ENCODE measurements around the gene CD3E. TPM values are rescaled to one million over a fixed set of nuclear protein-coding genes. Genes with fewer than 3 reads are reported as not detected.
A peak's percentile ranks its signal among the peaks of the same experiment; 100 is the strongest.

CD3E gene
- total RNA-seq = 100 to 1,000 TPM; 515 to 530 TPM

DNA sequence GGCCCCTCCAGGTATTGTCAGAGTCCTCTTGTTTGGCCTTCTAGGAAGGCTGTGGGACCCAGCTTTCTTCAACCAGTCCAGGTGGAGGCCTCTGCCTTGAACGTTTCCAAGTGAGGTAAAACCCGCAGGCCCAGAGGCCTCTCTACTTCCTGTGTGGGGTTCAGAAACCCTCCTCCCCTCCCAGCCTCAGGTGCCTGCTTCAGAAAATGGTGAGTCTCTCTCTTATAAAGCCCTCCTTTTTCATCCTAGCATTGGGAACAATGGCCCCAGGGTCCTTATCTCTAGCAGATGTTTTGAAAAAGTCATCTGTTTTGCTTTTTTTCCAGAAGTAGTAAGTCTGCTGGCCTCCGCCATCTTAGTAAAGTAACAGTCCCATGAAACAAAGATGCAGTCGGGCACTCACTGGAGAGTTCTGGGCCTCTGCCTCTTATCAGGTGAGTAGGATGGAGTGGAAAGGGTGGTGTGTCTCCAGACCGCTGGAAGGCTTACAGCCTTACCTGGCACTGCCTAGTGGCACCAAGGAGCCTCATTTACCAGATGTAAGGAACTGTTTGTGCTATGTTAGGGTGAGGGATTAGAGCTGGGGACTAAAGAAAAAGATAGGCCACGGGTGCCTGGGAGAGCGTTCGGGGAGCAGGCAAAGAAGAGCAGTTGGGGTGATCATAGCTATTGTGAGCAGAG is at the start of gene CD3E:
CD3E (plus strand) TSS at position 163 of the 681 bp plus-strand sequence; CDS start at position 386, 223 bp downstream.
- peaks cover 48% of the 10 kb centered on the region for H3K36me3 Mint-ChIP-seq (ENCODE audit: low read depth)
- no peaks in the 10 kb centered on the region for H3K9me3 Mint-ChIP-seq (ENCODE audit: insufficient read depth)
- peaks cover 64% of the 10 kb centered on the region for H3K4me1 Mint-ChIP-seq (ENCODE audit: low read depth)
- POLR2A ChIA-PET = interaction anchor here (0.5 to 3.2 kb wide), 32 partner anchors 9 to 268 kb away, joined by 3 to 23 read pairs (median 4); partner anchors contain the start of genes JAML, KMT2A, MPZL2 and MPZL3
- no peaks in the 10 kb centered on the region for H3K27me3 Mint-ChIP-seq (ENCODE audit: low read depth)
- ATAC-seq (peak; percentile 82), DNase-seq (peak; percentile 87)
- H3K27ac Mint-ChIP-seq = peak within 1 kb of the TSS; percentile 99
- CTCF ChIA-PET = interaction anchor here (0.7 to 5.3 kb wide), 17 partner anchors 9 to 134 kb away, joined by 3 to 62 read pairs (median 5); partner anchors contain the start of genes JAML, MPZL2 and MPZL3
- peak within 1 kb of the TSS; percentile 99 for H3K4me3 Mint-ChIP-seq

DNA sequence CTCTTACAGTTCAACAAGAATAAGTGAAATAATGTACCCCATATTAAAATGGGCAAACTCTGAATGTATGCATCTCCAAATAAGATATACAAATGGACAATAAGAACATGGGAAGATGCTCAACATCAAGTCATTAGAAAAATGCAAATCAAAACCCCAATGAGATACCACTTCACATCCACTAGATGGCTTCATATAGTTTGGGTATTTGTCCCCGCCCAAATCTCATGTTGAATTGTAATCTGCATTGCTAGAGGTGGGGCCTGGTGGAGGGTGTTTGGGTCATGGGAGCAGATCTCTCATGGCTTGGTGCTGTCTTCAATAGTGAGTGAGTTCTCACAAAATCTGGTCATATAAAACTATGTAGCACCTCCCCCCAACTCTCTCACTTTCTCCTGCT is 46.1 kb upstream of the CD3E start:
- Mint-ChIP-seq H3K9me3 (ENCODE audit: insufficient read depth) (peaks cover 4% of the 10 kb centered on the region), H3K4me1 (ENCODE audit: low read depth) (peaks cover 56% of the 10 kb centered on the region), H3K27me3 (ENCODE audit: low read depth) (no peaks in the 10 kb centered on the region), H3K27ac (no peak overlapping the region), H3K36me3 (ENCODE audit: low read depth) (peaks cover 63% of the 10 kb centered on the region), H3K4me3 (no peak overlapping the region)
- ATAC-seq = no peak
- ChIA-PET POLR2A (interaction anchor here (1.3 to 4.6 kb wide), 2 partner anchors 33 to 46 kb away, joined by 4 to 17 read pairs; partner anchors contain the start of genes CD3E and JAML), CTCF (interaction anchor here (0.6 to 7.2 kb wide), 8 partner anchors 7 to 59 kb away, joined by 3 to 74 read pairs (median 8); partner anchors contain the start of gene MPZL3)
- peak; percentile 42 for DNase-seq

DNA sequence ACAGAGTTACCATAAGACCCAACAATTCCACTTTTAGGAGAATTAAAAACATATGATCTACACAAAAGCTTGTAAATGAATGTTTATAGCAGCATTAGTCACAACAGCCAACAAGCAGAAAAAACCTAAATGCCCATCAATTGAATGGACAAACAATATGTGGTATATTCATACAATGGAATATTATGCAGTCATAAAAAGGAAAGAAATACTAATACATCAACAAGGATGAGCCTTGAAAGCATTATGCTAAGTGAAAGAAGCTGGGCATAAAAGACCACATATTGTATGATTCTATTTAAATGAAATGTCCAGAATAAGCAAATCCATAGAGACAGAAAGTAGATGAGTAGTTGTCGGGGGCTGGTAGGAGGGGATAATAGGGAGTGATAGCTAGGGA is 45.4 kb upstream of the CD3E start:
- Mint-ChIP-seq H3K4me3 (no peak overlapping the region), H3K9me3 (ENCODE audit: insufficient read depth) (peaks cover 4% of the 10 kb centered on the region), H3K27me3 (ENCODE audit: low read depth) (no peaks in the 10 kb centered on the region), H3K36me3 (ENCODE audit: low read depth) (peaks cover 63% of the 10 kb centered on the region), H3K27ac (no peak overlapping the region), H3K4me1 (ENCODE audit: low read depth) (peaks cover 63% of the 10 kb centered on the region)
- POLR2A ChIA-PET = interaction anchor here (0.6 to 4.6 kb wide), 4 partner anchors 20 to 83 kb away, joined by 3 to 17 read pairs (median 6); partner anchors contain the start of genes CD3D, CD3E and JAML
- CTCF ChIA-PET = interaction anchor here (0.6 to 7.2 kb wide), 16 partner anchors 8 to 88 kb away, joined by 3 to 74 read pairs (median 4); partner anchors contain the start of gene MPZL3
- DNase-seq = no peak
- ATAC-seq = no peak

DNA sequence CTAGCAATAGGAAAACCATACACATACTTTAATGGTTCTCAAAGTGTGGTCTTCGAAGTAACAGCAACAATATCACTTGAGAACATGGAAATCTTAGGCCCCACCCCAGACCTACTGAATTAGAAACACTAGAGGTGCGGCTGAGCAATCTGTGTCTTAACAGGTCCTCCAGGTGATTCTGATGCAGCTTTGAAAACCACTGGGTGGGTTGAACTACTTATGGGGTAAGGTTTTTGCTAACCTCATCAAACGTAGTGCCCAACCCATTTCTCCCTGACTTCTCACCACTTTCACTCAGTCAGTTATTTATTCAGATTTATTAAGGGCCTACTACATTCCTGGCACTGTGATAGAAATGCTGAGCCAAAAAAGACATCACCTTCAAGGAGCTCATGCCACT is 44.2 kb upstream of the CD3E start:
- ChIA-PET POLR2A (interaction anchor here (0.7 to 4.6 kb wide), 3 partner anchors 35 to 58 kb away, joined by 3 to 17 read pairs (median 4); partner anchors contain the start of genes CD3E and JAML), CTCF (interaction anchor here (0.9 to 7.2 kb wide), 19 partner anchors 9 to 89 kb away, joined by 3 to 74 read pairs (median 6); partner anchors contain the start of genes CD3E and MPZL3)
- peaks cover 71% of the 10 kb centered on the region for H3K4me1 Mint-ChIP-seq (ENCODE audit: low read depth)
- H3K9me3 Mint-ChIP-seq (ENCODE audit: insufficient read depth) = peaks cover 4% of the 10 kb centered on the region
- DNase-seq (peak; percentile 47), ATAC-seq (peak; percentile 66)
- peaks cover 53% of the 10 kb centered on the region for H3K36me3 Mint-ChIP-seq (ENCODE audit: low read depth)
- peak overlapping the region; percentile 23 for H3K27ac Mint-ChIP-seq
- no peak overlapping the region for H3K4me3 Mint-ChIP-seq
- H3K27me3 Mint-ChIP-seq (ENCODE audit: low read depth) = peaks cover 3% of the 10 kb centered on the region

DNA sequence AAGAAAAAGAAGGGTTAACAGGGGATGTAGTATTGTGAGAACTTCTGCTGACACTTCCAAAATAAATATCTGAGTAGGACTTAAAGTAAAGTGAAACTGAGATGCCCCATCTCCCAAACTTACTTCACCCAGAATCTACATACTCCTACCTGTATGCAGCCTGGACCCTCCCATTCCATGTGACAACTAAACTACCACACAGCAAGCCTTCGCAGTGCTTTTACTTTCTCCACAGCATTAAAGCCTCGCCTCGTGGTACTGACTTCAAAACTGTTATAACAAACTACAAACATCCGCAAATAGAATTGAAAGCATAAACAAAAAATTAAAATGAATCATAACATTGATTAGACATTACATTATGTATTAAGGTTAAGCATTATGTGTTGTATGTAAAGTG is 41.4 kb upstream of the CD3E start:
- no peak for ATAC-seq
- H3K27me3 Mint-ChIP-seq (ENCODE audit: low read depth) = peaks cover 3% of the 10 kb centered on the region
- H3K36me3 Mint-ChIP-seq (ENCODE audit: low read depth) = peaks cover 37% of the 10 kb centered on the region
- ChIA-PET CTCF (interaction anchor here (3.5 to 6.2 kb wide), 4 partner anchors 14 to 65 kb away, joined by 28 to 46 read pairs (median 40); no protein-coding TSS in a partner anchor), POLR2A (interaction anchor here (1.0 kb wide), 1 partner anchor 41 kb away, joined by 3 read pairs; no protein-coding TSS in a partner anchor)
- peaks cover 73% of the 10 kb centered on the region for H3K4me1 Mint-ChIP-seq (ENCODE audit: low read depth)
- H3K27ac Mint-ChIP-seq = no peak overlapping the region
- H3K9me3 Mint-ChIP-seq (ENCODE audit: insufficient read depth) = peaks cover 4% of the 10 kb centered on the region
- DNase-seq = no peak
- H3K4me3 Mint-ChIP-seq = peak overlapping the region; percentile 77

DNA sequence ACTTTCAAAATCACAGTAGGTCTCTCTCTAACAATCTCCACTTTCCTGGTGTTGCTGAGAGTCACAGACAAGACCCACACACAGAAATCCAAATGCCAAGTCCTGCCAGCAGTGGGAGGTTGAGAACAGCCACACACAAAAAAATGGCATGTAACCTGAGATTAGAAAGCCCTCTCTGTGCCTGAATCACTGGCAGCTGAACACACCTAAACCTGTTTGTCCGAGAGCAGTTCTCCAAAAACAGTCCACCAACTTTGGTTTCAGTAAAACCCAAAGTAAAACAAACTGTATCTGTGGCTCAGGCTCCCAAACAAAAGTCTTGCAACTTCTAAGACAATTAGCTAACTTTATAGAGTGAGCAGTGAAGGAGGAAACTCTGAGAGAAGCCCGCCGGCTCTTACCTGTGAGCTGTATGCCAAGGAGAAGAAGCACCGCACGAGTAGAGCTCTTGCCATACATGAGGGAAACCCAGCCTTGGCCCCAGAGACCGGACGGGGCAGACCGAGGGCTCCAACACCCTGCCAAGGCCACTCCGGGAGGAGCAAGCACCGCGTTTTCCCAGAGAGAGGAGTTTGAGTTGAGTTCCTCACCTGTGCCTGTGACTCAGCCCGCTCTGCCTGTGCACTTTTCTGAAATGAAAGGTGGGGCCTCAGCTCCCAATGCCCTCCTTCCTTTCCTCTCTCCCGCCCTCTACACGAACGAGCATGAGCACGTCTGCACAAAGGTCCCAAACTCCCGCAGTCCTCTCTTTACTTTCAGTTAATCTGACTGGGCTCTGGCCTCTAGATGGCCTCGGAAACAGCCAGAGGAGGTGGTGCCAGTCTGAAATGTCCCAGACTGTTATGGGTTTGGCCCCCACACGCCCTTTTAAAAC is 40.6 kb upstream of the CD3E start, which contains the start of gene MPZL2:
MPZL2 (minus strand) TSS at position 603 of the 874 bp plus-strand sequence; CDS start at position 459, 144 bp downstream.
- CTCF ChIA-PET = interaction anchor here (1.0 to 6.2 kb wide), 12 partner anchors 10 to 144 kb away, joined by 3 to 46 read pairs (median 8); partner anchors contain the start of genes CD3E and MPZL3
- Mint-ChIP-seq H3K4me3 (peak within 1 kb of the TSS; percentile 77), H3K4me1 (ENCODE audit: low read depth) (peaks cover 65% of the 10 kb centered on the region), H3K9me3 (ENCODE audit: insufficient read depth) (no peaks in the 10 kb centered on the region), H3K27ac (peak within 1 kb of the TSS; percentile 23), H3K27me3 (ENCODE audit: low read depth) (peaks cover 3% of the 10 kb centered on the region), H3K36me3 (ENCODE audit: low read depth) (peaks cover 29% of the 10 kb centered on the region)
- POLR2A ChIA-PET = interaction anchor here (1.0 to 1.7 kb wide), 3 partner anchors 23 to 47 kb away, joined by 3 to 4 read pairs (median 3); no protein-coding TSS in a partner anchor
- ATAC-seq = peak; percentile 73
- peak; percentile 55 for DNase-seq

DNA sequence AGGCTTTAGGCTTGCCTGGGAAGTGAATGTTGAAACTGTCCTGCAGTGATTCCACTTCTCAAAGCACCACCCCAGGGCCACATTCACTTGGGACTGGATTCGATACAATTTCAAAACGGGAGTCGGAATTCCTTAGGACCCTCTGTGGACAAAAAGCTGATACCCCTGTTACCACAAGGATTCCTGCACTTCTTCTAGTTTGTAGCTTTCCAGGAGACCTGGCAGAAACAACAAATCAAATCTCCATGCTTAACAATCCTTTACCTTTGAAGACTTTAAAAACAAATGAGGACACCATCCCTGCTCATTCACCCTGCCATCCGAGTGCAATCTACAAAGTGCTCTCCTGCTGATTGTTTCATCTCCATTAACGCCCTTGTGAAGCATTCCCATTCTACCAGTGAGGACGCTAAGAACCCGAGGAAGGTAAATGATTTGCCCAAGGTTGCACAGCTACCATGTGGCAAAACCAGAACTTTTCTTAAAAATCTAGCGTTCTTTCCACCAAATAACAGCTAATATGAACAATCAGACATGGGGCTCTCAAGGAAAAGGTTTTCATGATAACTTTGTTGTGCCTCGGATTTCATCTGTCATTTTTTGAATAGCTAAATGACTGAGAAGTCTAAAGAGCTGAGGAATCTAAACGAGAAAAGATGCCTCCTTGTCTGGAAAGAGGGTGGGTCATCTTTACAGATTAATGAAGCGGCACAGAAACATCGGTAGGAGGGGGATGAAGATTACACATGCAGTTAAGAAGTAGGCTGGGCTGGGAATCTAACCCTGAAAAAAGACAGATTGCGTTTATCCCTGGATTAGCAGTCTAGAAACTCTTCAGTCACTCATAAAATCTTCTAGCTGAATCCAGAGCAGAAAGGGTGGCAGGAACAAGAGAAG is 39.7 kb upstream of the CD3E start:
- ChIA-PET POLR2A (interaction anchor here (0.5 to 1.7 kb wide), 5 partner anchors 24 to 48 kb away, joined by 3 to 4 read pairs (median 3); partner anchors contain the start of gene CD3E), CTCF (interaction anchor here (1.0 to 6.2 kb wide), 15 partner anchors 11 to 143 kb away, joined by 3 to 46 read pairs (median 5); partner anchors contain the start of genes CD3E and MPZL3)
- H3K4me3 Mint-ChIP-seq = peak overlapping the region; percentile 77
- H3K36me3 Mint-ChIP-seq (ENCODE audit: low read depth) = peaks cover 22% of the 10 kb centered on the region
- peak overlapping the region; percentile 23 for H3K27ac Mint-ChIP-seq
- peaks cover 60% of the 10 kb centered on the region for H3K4me1 Mint-ChIP-seq (ENCODE audit: low read depth)
- H3K9me3 Mint-ChIP-seq (ENCODE audit: insufficient read depth) = no peaks in the 10 kb centered on the region
- DNase-seq = no peak
- ATAC-seq = no peak
- H3K27me3 Mint-ChIP-seq (ENCODE audit: low read depth) = peaks cover 3% of the 10 kb centered on the region

DNA sequence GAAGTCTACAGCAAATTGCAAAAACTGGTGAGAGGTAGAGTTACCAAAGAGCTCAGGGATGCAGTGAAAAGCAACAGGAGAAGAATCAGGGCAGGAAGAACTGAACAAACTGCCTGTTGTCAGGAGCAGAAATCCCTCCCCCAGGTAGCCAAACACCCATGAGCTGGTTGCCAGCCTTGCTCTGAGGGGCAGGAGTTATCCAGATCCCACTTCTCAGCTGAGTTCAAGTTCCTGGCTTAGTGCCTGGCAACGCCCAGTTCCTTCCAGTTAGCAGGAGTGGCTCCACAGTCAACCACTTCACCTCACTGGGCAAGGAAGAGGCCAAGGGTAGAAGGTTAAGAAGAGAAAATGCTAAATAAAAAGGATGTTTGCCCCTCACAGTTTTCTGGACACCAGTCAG is 38.6 kb upstream of the CD3E start:
- Mint-ChIP-seq H3K27ac (no peak overlapping the region), H3K4me3 (no peak overlapping the region), H3K36me3 (ENCODE audit: low read depth) (peaks cover 13% of the 10 kb centered on the region), H3K27me3 (ENCODE audit: low read depth) (peaks cover 3% of the 10 kb centered on the region), H3K4me1 (ENCODE audit: low read depth) (peaks cover 48% of the 10 kb centered on the region), H3K9me3 (ENCODE audit: insufficient read depth) (no peaks in the 10 kb centered on the region)
- CTCF ChIA-PET = interaction anchor here (0.7 to 6.2 kb wide), 8 partner anchors 11 to 121 kb away, joined by 3 to 46 read pairs (median 22); partner anchors contain the start of gene CD3E
- POLR2A ChIA-PET = interaction anchor here (0.7 to 1.5 kb wide), 3 partner anchors 19 to 40 kb away, joined by 3 to 5 read pairs (median 4); no protein-coding TSS in a partner anchor
- DNase-seq = no peak
- ATAC-seq = no peak

DNA sequence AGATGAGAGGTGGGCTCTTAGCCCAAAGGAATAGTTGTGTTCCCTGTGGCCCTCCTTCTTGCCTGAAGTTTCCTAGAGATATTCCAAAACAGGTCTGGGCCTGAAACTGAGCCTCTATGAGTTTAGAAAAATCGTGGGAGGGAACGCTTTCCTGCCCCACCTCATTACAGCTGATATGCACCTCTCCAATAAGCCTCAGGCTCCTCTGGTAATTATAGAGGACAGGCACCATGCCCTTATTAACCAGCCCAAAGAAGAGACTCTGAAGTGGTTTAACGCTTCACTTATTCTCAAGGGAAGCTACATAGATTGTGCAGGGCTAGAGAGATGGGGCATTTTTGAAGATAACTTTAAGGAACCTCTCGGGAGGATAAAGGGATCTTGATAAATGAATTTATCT is 37.0 kb upstream of the CD3E start:
- ChIA-PET CTCF (interaction anchor here (0.9 to 6.2 kb wide), 5 partner anchors 12 to 96 kb away, joined by 3 to 46 read pairs (median 3); no protein-coding TSS in a partner anchor), POLR2A (no interaction called here)
- Mint-ChIP-seq H3K27me3 (ENCODE audit: low read depth) (peaks cover 3% of the 10 kb centered on the region), H3K27ac (no peak overlapping the region), H3K36me3 (ENCODE audit: low read depth) (peaks cover 6% of the 10 kb centered on the region), H3K4me1 (ENCODE audit: low read depth) (peaks cover 34% of the 10 kb centered on the region), H3K4me3 (no peak overlapping the region), H3K9me3 (ENCODE audit: insufficient read depth) (no peaks in the 10 kb centered on the region)
- DNase-seq (no peak), ATAC-seq (no peak)

DNA sequence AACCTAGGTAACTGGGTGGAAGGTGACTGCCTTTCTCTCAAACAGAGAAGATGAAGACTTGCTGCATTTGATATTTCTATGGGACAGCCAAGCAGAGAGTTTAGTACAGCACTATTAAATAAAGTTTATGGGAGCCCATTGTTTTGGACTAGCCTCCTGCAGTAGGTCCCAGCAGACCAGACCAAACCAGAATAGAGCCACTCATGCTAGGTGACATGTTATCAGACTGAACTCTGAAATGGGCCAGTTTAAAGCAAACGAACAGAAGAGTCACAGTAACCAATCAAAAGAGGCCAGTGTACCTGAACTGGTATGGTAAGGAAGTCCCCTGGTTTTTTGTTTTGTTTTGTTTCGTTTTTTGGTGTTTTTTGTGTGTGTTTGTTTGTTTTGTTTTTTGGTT is 32.5 kb upstream of the CD3E start:
- Mint-ChIP-seq H3K9me3 (ENCODE audit: insufficient read depth) (no peaks in the 10 kb centered on the region), H3K4me1 (ENCODE audit: low read depth) (peaks cover 27% of the 10 kb centered on the region), H3K27me3 (ENCODE audit: low read depth) (no peaks in the 10 kb centered on the region), H3K36me3 (ENCODE audit: low read depth) (no peaks in the 10 kb centered on the region), H3K4me3 (no peak overlapping the region), H3K27ac (no peak overlapping the region)
- CTCF ChIA-PET = no interaction called here
- no peak for DNase-seq
- ATAC-seq = no peak
- POLR2A ChIA-PET = no interaction called here
